ENCODE results near the gene FIG4.
A peak's percentile ranks its signal among the peaks of the same experiment; 100 is the strongest.
"Not testable (repeated sequence)": the region's sequence is repeated elsewhere in the genome, so short reads cannot be mapped to it uniquely, and the experiment has no call there.

The FIG4 gene

DNA sequence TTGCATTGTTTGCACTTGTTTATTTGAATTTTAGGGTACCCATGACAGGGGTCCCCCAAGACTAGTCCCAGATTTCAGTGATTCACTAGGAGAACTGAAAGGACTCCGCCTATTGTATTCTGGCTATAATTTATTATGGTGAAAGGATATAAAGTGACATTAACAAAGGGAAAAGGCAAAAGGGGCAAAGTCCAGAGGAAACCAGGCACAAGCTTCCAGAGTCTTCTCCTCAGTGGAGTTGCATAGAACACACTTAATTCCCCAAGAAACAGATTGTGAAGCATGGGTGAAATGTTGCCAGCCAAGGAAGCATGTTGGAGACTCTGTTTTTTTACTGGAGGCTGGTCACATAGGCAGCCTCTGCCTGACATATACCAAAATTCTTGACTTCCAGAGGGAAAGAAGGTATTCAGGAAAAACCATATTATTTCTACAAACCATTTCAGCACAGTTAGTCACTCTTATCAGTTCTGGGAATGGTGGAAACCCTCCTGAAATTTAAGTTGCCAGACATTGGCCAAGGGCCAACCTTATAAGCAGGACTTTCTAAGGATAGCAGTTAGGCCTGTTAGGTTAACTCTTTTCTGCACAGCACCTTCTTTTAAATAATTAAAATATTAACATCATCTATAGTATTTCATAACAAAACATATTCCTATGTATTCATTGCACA, 71.8 kb downstream of the FIG4 start:
- DNase-seq = no peak

DNA sequence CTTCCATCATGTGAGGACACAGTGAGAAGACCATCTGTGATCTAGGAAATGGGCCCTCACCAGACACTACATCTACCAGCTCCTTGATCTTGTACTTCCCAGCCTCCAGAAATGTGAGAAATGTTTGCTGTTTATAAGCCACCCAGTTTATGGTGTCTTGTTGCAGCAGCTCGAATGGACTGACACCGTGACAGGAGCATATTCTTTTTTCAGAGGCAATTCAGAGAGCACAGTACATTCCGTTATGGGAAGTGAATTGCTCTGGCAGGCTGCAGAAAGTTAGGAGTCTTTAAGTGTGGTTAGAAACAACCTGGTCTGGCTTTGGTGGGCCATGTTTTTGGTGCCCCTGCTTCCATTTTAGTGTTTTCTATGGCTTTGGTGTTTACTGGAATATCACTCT, 75.1 kb downstream of the FIG4 start:
- DNase-seq = no peak

DNA sequence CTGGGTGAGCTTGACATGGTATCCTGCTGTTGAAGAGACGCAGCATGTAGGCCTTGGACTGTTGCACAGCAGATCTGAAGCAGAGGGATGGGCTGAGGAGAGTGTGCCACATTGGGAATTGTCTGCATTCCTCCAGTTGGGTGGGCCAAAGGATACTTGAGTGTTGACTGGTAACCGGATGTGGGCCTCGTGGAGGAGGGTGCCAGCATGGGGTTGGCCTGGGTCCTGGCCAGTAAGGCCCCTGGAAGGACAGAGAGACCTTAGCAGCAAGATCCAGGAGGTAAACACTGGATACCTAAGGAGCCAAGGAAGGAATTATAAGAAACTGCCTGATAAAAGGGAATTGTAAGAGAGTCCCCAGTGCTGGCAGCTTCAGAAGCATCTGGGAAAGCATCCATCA, 76.9 kb downstream of the FIG4 start:
- DNase-seq = no peak

DNA sequence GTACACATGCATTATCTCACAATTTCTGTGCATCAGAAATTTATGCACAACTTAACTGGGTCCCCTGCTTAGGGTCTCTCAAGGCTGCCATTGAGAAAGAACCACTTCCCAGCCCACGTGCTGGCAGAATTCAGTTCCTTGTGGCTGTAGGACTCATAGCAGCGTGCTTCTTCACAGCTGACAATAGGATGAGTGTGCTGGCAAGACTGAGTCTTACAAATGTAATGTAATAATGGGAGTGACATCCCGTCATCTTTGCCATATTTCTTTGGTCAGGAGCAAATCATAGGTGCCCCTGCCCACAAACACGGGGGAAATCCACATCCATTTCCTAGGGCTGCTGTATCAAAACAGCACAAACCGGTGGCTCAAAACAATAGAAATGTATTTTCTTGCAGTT, 77.4 kb downstream of the FIG4 start:
- no peak for DNase-seq

DNA sequence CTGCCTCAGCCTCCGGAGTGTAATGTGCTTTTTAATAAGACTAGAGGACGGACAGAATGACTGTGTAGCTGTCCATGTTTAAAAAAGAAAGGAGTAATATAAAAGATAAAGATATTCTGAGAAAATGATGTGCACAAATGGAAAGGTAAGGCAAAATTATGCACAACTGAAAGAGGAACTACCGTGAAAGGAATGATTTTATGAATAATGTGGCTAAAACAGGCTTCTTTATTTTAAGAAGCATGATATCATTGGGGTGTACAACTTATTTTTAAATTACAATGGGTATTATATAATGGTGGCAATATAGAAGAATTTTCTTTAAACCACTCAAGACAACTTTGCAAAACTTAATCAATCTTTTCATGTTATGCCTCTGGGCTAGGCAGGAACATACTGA, 78.1 kb downstream of the FIG4 start:
- DNase-seq = no peak

DNA sequence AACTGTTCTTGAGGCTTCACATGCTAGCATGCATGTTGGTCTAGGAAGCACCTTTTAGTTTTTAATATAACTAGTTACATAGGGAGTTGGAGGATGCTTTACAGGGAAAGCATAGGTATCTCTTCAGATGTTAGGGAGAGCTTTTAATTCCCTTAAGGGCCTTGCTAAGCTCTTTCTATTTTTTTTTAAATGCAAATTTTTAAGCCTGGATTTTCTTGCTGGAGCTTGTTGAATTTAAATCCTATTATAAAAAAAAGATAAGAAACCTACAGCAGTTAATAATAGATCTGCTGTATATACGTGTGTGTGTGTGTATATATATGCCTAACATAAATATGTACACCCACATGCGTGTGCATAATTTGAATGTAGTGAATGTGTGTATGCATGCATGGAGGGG, 79.0 kb downstream of the FIG4 start:
- no peak for DNase-seq

DNA sequence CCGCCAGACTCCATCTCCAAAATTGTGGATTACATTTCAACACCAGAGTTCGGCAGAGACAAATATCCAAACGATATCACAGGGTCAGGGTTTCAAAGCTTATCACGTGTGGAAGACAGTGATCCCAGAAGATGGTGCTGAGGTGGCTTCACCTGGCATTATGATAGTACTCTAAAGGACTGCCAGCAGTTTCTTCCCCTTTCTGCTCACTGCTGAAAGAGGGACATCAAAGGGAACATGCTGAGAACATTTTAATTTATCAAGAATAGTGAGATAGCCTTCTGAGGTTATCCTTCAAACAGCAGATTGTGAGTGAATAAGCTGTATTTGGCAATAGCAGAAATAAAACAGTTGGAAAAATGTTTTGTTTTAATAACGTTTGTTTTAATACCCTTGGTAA, 79.7 kb downstream of the FIG4 start:
- DNase-seq = no peak

DNA sequence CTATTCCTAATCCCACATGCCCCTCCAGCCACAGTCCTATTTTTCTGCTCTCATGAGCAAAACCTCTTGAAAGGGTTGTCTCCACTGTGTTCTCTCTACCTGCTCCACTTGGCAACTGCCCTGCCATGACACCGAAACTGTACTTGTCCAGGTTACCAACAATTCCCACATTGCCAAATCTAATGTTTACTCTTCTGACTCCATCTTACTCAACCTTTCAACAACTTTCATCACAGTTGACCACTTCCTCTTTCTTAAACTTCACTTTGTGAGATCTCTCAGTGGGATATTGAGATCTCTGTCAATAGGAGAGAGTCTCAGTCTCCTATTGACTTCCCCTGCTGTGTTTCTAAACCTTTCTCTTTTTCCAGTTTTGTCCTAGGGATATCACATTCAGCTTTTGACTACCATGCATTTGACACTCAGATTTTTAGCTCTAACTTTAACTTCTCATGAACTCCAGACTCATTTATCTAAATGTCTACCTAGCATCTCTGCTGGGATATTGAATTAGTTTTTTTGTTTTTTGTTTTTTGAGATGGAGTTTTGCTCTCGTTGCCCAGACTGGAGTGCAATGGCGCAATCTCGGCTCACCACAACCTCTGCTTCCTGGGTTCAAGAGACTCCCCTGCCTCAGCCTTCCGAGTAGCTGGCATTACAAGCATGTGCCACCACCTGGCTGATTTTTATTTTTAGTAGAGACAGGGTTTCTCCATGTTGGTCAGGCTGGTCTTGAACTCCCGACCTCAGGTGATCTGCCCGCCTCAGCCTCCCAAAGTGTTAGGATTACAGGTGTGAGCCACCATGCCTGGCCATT, 81.1 kb downstream of the FIG4 start:
- DNase-seq = not testable (repeated sequence)

DNA sequence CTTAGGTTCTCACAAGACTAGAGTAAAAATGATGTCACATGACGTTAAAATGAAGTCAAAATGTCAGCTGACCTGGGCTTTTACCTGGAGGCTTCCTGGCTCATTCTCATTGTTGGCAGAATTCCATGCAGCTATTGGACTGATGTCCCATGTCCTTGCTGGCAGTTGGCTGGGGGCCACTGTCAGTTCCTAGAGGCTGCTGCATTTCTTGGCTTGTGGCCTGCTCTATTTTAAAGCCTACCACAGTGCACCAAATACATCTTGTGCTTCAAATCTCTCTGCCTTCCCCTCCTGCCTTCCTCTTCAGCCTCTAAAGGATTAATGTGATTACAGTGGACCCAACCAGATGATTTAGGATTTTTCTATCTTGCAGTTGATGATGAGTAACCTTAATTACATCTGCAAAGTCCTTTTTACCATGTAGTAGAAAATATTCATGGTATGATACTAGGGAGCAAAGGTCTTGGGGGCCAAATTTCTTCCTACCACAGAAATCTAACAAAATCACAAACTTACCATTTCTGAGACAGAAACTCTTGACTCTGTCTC, 81.9 kb downstream of the FIG4 start:
- peak; percentile 17 for DNase-seq

DNA sequence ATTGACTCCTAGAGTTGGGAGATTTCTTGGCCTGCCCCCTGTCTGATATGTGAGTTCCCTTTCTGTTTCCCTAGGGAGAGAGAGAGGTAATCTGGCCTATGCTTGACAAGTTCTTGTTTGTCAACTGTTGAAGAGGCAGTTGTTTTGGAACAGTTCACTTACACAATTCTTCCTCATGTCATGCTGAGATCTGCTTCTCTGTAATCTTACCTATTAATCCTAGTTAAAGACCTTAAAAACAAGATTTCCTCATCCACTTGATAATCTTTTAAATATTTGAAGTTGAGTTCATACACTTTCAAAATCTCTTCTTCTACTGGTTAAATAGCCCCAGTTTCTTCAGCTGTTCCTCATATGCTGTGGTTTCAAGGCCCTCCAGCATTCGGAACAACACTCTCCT, 89.9 kb downstream of the FIG4 start:
- no peak for DNase-seq

DNA sequence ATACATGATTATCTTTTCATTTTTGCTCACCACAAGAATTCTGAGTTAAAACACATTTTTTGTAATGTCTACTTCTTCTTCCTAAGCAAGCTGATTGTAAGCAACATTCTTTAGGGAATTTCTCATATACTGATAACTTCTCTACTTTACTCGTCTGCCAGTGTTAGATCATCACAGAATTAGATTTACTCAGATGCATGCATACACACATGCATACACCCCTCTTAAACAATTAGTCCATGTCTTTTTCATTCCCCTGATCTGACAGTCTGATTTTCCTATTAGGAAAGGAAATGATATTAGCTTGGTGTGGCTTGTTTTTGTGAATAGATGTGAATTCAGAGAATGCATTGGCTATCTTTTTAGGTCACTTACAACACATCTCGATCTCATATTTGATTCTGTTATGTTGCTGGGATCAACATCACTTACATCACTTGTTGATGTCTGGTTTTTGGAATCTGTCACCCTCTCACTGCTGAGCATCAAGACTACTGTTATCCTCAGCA, 91.4 kb downstream of the FIG4 start:
- DNase-seq = no peak

DNA sequence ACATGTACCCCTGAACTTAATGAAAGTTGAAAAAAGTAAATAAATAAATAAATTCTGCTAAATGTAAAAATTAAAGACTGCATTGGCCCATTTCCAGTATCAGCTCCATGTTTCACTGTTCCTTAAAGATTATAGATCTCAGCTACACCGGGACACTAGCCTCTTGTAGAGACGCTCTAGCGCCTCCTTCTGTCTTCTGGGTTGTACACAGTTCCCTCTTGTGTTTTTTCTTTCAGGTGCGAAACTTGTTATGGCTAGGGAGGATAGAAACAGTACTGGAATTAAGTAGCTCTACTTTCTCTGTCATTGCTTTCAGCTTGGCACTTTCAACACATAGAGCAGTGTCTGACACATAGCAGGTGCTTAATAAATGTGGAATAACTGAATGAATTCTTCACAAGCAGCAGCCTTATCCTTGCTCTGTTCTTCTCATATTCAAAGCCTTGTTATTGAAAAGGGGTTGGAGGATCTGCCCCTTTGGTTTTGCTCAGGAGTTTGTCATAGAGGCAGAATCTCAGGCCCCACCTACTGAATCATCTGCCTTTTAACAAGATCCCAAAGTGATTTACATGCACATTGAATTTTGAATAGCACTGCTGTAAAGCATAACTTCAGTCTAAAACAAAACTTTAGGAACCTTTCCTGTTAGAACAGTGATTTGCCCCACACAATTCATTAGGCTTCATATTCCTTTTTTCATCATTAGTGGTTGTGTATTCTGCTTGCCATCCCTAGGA, 92.3 kb downstream of the FIG4 start:
- DNase-seq = no peak

DNA sequence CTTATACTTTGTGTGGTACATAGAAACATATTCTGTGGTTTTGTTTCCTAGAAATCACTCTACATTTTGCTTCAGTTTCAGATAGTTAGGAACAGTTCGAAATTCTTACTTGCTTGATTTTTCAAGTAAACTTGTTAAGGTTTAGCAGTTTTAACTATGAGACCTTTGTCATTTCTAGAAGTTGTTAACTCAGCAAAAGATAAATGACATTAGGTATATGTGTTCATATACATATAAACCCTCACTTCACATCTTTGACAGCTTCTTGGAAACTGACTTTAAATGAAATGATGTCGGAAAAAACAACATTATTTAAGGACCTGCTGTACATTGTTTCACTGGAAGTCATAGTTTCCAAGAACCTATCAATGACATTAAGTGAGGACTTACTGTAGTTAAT, 96.2 kb downstream of the FIG4 start:
- no peak for DNase-seq

DNA sequence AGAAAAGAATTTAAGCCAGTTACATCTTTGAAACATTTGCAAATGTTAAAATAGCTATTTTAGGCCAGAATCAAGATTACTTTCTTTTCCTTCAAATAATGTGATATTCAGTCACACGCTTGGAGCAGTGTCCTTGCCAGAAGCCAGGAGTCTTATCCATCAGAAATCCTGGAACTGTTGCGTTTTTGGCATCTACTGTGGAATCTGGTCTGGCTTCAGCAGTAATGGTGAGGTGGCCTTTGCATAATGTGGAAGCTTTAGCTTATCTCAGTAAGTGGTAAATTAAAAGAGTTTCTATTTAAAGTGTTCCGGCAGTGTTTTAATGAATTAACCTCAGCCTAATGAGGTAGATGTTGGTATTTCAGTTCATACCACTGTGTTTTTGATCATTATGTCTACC, 97.6 kb downstream of the FIG4 start:
- DNase-seq = no peak

DNA sequence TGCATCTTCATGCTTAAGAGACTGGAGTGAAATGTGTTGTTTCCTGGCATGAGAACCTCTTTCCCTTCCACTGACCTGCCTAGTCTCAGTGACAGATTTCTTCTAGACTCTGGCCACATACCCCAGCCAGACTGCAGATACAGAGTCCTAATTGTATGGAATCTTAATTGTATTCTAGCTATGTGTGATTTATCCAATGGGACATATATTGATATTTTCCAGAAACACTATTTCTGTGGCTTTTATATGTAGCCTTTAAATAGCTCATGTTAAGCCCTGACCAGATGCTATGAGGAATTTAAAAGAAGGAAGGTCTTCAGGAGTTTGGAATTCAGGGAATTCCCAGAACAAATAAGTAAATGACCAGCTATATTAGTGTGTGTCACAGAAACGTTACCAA, 99.0 kb downstream of the FIG4 start:
- no peak for DNase-seq

DNA sequence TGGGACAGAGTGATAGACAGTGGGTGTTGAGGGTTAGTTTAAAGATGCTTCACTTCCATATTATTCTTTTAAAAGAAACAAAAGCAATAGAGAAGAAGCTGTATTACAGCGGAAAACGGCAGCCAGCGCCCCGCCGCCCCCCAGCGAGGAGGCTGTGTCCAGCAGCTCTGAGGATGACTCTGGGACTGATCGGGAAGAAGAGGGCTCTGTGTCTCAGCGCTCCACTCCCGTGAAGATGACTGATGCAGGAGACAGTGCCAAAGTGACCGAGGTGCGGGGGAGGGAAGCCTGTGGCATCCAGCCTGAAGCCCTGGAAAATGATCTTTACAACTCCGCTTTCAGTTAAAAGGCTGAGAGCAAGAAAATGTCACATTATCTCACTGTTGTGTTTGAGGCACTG, 100.2 kb downstream of the FIG4 start:
- no peak for DNase-seq

DNA sequence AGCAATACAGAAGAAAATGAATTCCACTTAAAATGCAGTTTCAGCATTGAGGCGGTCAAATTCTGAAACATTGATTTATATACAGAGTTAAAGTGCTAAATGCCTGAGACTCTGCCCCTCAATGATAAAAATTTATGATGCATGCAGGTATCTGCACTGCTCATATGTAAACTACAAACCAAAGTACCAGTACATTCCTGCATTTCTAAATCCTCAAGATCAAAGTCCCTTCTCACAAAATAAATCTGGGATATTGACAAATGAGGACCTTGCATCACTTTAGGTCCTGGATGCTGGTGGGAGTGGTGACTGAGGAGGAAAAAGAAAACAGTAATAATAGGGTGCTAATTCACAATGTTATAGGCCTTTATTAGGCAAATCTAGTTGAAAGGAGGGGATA, 101.9 kb downstream of the FIG4 start:
- DNase-seq = no peak

DNA sequence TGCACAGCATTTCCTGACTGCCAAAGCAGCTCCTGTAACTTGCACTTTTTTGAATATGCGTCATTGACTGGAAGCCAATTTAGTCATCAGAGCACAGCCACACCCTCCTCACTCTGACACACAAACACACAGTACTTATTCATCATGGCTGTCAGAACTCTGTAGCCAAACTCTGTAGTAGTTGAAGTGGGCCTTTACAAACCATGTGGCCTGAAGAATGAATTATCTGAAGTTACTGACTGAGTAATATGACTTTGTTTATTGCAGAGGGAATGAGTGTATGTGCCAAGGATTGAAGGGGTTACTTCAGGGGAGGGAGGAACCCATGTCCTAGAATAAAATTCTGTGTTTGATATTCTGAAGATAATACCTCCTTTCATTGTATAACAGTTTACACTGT, 102.7 kb downstream of the FIG4 start:
- peak; percentile 97 for DNase-seq

DNA sequence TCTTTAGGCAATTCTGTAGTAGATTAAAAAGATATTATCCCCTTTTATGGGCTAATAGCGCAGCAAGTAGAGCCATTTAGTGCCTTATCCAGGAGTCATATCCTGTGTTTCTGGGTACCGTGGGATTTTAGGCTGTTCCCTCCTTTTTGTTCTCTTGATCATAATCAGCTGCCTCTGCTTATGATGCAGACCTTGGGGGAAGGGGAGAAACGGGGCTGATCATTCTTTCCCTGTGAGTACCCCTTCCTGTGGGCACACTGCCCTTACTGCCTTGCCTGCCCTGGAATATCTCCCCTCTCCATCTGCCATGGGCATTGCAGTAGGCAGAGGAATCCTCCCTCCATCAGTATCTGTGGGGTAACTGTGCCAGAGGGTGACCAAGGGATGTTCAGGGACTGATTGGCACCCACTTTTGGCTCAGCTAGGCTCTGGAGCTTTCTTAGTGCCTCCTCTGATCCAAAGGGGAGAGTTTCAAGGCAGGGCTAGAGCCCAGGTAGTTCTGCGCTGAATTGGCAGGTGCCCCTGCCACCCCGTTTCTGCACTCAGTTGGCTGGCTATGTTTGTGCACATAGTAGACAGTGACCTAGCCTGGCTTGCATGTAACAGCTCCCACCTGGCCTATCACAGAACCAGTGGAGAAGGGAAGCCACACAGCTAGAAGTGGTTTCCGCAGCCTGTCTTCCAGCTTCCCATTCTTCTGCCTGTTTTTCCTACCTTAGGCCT, 103.3 kb downstream of the FIG4 start:
- peak; percentile 66 for DNase-seq

DNA sequence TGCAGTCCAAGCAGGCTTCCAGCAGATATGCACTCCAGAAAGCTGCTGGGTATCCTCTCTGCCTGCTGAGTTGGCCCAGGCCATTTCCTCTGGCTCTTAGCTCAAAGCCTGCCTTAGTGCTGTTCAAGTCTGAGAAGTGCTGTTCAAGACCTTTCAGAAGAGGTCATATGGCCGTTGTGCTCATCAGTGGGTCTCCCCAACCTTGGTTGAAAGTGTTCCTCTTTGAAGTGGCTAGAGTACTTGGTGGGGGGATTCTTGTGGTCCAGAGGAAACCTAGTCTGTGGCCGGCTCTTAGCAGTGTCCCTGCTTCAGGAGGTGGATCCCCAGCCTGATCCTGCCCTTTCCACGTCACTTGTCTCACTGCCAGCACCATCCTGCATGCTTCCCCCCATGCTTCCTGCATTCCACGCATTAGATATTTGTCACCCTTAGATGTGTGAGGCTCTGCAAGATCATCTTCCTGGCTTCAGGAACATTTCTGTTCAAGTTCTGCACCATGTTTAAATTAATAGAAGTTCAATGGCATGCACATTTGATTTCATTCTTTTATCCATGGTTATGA, 105.0 kb downstream of the FIG4 start:
- no peak for DNase-seq

DNA sequence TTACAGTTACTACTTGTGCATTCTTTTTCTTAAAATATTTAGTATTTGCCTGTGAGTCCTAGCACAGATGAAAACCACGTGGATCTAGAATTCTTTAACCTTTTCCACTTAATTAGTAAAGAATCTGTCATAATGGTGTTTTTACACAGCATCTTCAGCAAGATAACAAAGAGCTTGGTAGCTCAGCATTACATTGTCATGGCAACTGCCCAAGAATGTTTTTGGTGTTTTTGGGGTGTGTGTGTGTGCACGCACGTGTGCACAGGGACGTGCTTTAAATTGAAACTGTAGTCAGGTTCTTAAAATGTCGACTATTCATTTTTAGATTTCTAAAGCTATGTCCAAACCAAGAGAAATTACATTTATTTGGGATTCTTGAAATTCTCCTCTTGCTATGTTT, 108.0 kb downstream of the FIG4 start:
- DNase-seq = no peak

DNA sequence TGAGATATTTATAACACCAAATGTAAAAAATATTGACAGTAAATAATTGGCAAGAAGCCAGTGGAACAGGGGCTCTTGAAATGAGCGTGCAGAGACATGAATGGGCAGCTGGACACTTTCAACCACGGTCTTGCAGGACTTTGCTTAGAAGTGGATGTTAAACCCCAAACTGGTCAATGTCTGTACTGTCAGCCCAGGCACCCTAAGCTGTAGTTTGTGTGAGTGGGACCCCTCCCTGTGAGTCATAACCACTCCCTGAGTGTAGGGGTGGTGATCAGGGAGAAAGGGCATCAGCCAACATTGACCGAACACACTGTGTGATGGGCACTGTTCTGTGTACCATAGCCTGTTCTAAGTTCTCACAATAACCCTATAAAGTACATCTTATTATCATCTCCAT, 108.6 kb downstream of the FIG4 start:
- DNase-seq = no peak

DNA sequence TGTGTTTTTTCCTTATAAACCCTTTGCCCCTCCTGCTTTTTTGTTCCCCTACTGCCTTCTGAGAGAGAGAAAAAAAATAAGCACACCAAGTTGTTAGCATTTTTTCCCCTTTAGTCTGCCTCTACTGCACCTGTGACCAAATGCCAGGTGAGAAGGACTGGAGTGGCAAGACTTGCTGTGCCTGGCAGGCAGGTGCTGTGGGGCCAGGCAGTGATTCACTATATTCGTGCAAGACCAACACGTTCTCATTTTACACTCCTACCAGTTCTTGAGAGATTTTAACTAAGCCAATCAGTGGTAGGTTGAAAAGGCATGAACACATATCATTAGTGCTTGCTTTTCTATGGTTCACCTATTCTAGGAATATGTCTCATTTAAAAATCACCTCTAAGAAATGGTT, 109.7 kb downstream of the FIG4 start:
- DNase-seq = peak; percentile 68
